HG02870 (cell line): ENCODE results near the gene HACD2.

Source experiments
- ATAC-seq: cut with Tn5 transposase; IDR thresholded peaks from one replicate; pipeline ENCODE4 v1.9.1; 2021; ENCODE audit warnings: mild to moderate bottlenecking, moderate library complexity; ENCODE audit not compliant: unreplicated experiment

The HACD2 gene

DNA sequence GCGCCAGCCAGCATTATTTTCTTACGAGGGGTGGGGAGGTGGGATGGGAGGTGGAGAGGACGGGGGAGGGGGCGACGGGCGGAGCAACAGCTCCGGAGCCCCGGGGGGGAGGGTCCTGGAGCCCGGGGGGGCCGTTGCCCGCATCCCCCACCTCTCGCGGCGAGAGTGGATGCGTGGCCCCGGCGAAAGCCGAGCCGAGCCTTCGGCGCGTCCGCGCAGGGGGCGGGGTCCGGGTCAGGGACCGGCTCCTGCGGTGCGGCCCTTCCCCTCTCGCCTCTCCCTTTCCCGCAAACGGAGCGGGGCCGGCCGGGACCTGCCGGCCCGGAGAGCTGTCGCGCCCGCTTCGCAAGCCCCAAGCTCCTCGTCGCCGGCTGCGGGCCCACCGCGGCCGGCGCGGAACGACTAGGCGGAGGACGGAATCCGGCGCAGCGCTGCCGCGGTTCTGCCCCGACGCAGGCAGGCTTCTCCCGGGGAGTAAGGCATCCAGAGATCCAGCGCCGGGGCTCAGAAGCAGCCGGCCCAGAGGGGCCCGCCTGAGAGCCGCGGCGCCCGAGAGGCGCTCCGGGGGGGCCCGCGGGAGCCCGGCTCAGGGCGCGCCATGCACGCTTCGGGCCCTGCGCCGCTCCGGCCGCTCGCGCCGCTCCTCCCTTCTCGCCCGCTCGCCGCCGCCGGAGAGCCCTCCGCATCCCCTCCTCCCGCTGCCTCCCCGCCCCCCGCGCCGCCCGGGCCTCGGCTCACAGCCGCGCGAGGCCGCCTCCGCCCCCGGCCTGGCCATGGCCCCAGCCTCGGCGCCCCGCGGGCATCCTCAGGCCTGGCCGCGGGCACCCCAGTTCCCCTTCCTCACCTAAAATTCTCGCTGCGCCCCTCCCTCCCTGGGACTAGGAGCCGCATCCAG lies 135.5 kb downstream of the HACD2 start:
- ATAC-seq: no peak

DNA sequence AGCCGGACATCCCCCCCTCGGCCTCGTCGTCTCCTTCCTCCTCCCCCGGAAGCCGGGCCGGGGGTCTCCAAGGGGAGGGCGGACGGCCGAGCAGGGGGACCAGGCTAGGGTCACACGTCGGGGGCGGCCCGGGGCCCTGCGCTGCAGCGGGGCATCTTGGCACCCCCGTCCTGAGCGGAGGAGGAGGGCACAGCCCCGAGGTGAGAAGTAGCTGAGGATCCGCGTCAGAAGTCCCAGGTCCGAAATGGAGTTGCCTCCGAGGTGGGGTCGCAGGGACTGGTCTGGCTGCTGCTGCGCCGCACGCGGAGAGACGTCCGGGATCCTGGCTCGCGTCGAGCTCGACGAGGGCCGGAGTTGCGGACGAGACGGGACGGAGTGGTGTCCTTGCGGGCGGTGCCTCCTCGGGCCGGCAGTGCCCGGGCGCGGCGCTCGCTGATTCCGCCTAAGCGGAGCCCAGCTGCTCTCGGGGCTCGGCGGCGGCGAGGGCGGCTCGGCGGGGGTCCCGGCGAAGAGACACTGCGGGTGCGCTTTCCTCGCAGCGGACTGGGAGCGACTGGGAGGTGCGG lies 136.2 kb downstream of the HACD2 start, which contains the start of gene ADCY5:
Gene ADCY5 (minus strand): TSS at position 555 of the 566 bp plus-strand sequence. CDS start 545 bp downstream, at position 10.
- ATAC-seq: no peak

GRCh38 chr3:123447749-123448517 lies 136.9 kb downstream of the HACD2 start:
- ATAC-seq: no peak

DNA sequence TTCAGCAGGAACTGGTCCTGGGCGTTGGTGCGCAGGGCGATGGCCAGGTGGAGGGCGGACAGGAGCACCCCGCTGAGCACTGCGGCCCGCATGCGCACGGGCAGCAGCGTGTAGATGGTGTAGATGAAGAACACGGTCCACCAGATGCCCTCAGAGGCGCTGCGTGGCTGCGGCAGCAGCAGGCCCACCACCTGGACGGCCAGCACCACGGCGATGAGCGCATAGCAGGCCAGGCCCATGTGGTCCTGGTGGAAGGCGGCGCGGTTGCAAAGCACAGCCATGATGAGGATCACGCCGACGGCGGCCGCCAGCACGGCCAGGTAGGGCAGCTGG lies 137.5 kb downstream of the HACD2 start:
- ATAC-seq: no peak

DNA sequence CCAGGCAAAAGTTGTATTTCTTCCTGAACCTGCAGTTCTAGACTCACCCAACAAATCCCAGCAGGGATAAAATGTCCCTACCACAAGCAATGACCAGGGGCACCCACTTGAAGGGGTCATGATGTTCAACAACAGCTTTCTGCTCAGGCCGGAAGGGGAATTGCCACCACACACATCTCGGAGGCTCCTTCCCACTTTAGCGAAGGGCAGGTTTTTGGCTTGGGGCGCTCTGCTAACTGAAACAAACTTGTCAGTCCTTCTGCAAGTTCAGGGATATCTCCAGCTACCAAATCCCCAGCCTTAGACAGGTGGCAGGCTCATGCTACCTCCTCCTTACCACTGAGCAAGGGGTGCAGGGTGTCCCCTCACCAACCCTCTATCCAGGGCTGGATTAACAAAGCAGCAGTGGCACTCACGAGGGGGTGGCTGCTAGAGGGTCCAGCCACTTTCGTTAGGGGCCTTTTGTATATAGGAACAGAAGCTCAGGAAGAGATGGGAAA lies 138.2 kb downstream of the HACD2 start:
- ATAC-seq: no peak

GRCh38 chr3:123446210-123446609 lies 138.6 kb downstream of the HACD2 start:
- ATAC-seq: no peak

DNA sequence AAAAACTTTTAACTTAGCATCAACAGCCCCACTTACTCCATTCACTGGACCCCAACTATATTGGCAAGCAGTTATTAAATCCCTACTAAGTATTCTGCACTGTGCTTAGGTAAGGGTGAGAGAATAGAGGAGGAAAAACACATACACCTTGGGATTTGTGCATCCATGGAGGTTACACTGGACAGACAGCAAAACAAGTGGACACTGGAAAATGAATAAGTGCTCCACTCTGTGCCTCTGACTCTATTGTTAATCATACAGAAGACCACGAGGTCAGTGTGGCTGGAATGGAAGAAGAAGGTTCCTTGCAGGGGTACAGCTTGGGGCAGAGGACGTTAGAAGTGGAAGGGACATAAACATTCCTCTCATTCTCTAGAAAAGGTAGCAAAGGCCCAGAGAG lies 139.2 kb downstream of the HACD2 start:
- no peak for ATAC-seq

GRCh38 chr3:123444744-123445143 lies 140.1 kb downstream of the HACD2 start:
- ATAC-seq: no peak

GRCh38 chr3:123444023-123444422 lies 140.8 kb downstream of the HACD2 start:
- no peak for ATAC-seq

- ATAC-seq: no peak
These were observed 141.9 kb downstream of the HACD2 start for GRCh38 chr3:123442908-123443307.

DNA sequence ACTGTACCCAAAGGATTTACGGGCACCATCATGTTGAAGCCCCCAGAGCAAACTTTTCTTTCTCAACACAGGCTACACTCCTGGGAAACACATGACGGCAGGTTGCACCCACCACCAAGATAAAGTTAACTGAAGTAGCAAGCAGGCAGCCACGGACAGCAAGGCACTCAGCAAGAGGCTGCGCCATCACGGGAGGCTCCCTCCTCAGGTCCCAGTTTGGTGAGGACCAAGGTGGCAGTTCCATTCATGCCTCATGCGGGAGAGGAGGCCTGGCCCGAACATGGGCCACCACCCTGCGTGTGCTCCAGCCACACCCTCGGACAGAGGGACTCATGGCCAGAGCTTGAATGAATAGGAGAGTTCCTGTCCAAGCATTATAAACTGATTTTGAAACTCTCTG lies 142.7 kb downstream of the HACD2 start:
- no peak for ATAC-seq
